GM20431 (cell line): ENCODE results near the gene DNMT3B.

ENCODE experiments used
- in situ Hi-C: fragments of 300-500 bp; cut with MseI, MboI; formaldehyde crosslinking; loops from one replicate; pipeline ENCODE4 v1.15.0; 2020; ENCODE audit warnings: low sequenced_read_pairs; ENCODE audit not compliant: unreplicated experiment

The DNMT3B gene

DNA sequence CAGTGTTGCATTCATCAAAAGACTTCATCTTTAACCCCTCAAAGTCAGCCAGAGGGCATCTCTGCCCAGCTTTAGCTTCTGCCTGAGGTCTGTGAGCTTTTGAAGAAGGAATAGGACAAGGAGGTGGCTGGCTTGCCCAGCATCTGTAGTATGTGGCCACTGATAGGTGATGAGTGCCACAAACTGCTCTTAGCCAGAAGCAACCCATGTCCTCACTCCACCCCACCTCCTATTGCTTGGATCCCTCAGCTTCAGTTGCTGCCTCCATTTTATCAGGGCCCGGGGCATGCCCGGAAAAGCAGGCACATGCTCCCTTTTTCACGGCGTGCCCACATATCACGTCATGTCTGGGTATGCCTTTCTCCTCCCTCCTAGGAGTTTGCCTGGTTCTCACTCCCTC lies 84.7 kb downstream of the DNMT3B start:
- in situ Hi-C loops, result no loop called here

DNA sequence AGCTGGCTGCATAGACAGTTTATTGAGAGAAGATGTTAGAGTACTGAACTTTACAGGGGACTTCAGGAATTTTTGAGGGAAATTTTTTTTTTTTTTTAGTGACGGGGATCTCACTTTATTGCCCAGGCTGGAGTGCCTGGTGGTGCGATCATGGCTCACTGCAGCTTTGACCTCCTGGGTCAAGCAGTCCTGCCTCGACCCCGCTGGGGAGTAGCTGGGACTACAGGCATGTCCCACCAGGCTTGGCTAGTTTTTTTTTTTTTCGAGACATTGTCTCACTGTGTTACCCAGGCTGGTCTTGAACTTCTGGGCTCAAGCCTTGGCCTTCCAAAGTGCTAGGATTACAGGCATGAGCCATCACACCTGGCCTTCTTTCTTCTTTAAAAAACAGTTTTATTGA lies 85.8 kb downstream of the DNMT3B start:
- in situ Hi-C loops, result no loop called here

DNA sequence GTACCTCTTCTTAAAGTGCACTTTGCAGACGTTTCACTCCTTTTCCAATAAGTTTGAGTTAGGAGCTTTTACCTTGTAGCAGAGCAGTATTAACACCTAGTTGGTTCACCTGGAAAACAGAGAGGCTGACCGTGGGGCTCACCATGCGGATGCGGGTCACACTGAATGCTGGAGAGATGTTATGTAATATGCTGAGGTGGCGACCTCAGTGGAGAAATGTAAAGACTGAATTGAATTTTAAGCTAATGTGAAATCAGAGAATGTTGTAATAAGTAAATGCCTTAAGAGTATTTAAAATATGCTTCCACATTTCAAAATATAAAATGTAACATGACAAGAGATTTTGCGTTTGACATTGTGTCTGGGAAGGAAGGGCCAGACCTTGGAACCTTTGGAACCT lies 86.7 kb downstream of the DNMT3B start:
- in situ Hi-C loops, result no loop called here

DNA sequence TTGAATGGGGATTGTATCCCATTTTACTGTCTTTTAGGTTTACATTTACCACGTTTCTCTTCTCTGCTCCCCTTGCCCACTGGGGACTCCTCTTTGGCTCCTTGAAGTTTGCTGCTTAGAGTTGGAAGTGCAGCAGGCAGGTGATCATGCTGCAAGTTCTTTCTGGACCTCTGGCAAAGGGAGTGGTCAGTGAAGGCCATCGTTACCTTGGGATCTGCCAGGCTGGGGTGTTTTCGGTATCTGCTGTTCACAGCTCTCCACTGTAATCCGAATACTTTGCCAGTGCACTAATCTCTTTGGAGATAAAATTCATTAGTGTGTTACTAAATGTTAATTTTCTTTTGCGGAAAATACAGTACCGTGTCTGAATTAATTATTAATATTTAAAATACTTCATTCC lies 87.4 kb downstream of the DNMT3B start:
- in situ Hi-C loops, result no loop called here

DNA sequence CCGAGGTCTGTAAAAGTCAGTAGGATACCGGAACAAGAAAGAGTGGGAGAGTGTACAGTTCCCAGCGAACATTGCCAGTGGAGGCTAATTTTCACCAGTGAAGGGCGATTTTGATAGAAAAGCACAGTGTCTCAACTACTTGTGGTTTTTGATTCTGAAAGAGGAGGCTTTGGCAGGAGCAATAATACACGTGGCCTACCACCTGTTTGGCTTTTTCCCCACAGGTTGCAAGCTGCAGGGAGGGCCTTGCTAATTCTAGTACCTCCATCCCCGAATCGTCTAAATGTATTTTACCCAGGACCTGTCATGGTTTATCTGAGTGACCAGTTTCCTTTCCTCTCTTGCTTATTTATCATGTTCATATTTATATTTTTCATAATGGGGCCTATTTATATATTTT lies 93.2 kb downstream of the DNMT3B start:
- in situ Hi-C loops, result no loop called here

DNA sequence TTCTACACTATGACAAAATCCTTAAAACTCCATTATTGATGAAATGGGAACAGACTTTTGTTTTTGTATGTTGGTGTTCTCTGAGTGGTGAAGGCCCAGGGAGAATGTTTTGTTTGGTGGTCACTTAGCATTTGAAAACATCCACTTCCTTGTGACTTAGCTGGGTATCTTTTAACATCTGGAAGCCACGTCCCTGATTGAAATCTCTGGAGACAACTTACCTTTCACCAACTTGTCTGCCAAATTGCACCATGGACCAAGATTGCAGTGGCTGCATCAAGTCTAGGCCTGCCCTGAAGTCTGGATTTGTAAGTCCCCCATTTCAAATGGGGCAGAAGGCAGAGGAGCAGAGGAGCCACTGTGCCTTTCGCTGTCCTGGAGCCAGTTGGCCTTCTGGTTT lies 96.0 kb downstream of the DNMT3B start:
- in situ Hi-C loops, result no loop called here
